PC-9 (cell line): Measurements from ENCODE around the gene CCDC86. TPM values are rescaled to one million over a fixed set of nuclear protein-coding genes. Genes with fewer than 3 reads are reported as not detected.

Experiments used
- BruUV-seq: library from RNA; stranded (reverse); fragments of 400-500 nt; replicated peaks from 2 replicates; lab custom pipeline; 2021; lab: Mats Ljungman, UMichigan
- CTCF ChIA-PET: fragments of 300-600 bp; sonication (Branson Sonifier 250); formaldehyde crosslinking; loops from one replicate; lab custom pipeline; 2022; ENCODE audit warnings: antibody characterized with exemption; lab: Charles Lee
- POLR2A ChIA-PET: fragments of 300-600 bp; sonication (Branson Sonifier 250); formaldehyde crosslinking; loops from one replicate; lab custom pipeline; 2022; ENCODE audit warnings: antibody characterized with exemption; ENCODE audit not compliant: unreplicated experiment; lab: Charles Lee
- DNase-seq, 2 experiments: peaks; one replicate each; pipeline versions ENCODE4 v3.0.0 to v3.0.0-alpha.2; 2015 to 2022; ENCODE audit warnings: mixed read lengths in 1 of 2
- H2AFZ ChIP-seq: fragments of 200-600 bp; sonication (generic); 2 replicates; pipeline ENCODE4 v1.8.1; 2017; ENCODE audit warnings: antibody characterized with exemption
- H3F3A ChIP-seq: fragments of 200-600 bp; sonication (generic); 2 replicates; pipeline ENCODE4 v1.8.1; 2017; ENCODE audit warnings: antibody characterized with exemption, mild to moderate bottlenecking, low read depth; ENCODE audit not compliant: insufficient read depth
- H3K27ac ChIP-seq: fragments of 200-600 bp; sonication (generic); 2 replicates; pipeline ENCODE4 v1.6.1; 2016; ENCODE audit warnings: mixed run types
- H3K27me3 ChIP-seq: fragments of 200-600 bp; sonication (generic); 2 replicates; pipeline ENCODE4 v1.6.1; 2016; ENCODE audit warnings: low read depth, mixed run types; ENCODE audit not compliant: insufficient read depth
- H3K36me3 ChIP-seq: fragments of 200-600 bp; sonication (generic); 2 replicates; pipeline ENCODE4 v1.6.1; 2016; ENCODE audit warnings: low read depth, mixed run types
- H3K4me1 ChIP-seq: fragments of 200-600 bp; sonication (generic); replicated peaks from 2 replicates; pipeline ENCODE4 v1.6.1; 2016; ENCODE audit warnings: mixed run types; ENCODE audit not compliant: insufficient read depth
- H3K4me2 ChIP-seq: fragments of 200-600 bp; sonication (generic); 2 replicates; pipeline ENCODE4 v1.6.1; 2017; ENCODE audit warnings: mixed run types
- H3K4me3 ChIP-seq: fragments of 200-600 bp; sonication (generic); 2 replicates; pipeline ENCODE4 v1.6.1; 2016; ENCODE audit warnings: mixed run types
- H3K79me2 ChIP-seq: fragments of 200-600 bp; sonication (generic); 2 replicates; pipeline ENCODE4 v1.6.1; 2017; ENCODE audit warnings: low read depth, mixed run types
- H3K9me2 ChIP-seq: fragments of 200-600 bp; sonication (generic); 2 replicates; pipeline ENCODE4 v1.8.1; 2017; ENCODE audit warnings: mild to moderate bottlenecking; ENCODE audit not compliant: insufficient read depth
- H3K9me3 ChIP-seq: fragments of 200-600 bp; sonication (generic); 2 replicates; pipeline ENCODE4 v1.8.1; 2016; ENCODE audit warnings: low read depth; ENCODE audit not compliant: insufficient read depth
- H4K20me1 ChIP-seq: fragments of 200-600 bp; sonication (generic); 2 replicates; pipeline ENCODE4 v1.8.1; 2017; ENCODE audit not compliant: insufficient read depth
- EZH2 ChIP-seq: fragments of 200-600 bp; sonication (generic); IDR thresholded peaks from 2 replicates; pipeline ENCODE4 v1.8.0; 2017; ENCODE audit warnings: antibody characterized with exemption, low read depth
- intact Hi-C: fragments of 100-400 bp; cut with micrococcal nuclease; formaldehyde crosslinking; loops from one replicate; pipeline ENCODE4 v1.10.0; 2022; ENCODE audit not compliant: unreplicated experiment
- total RNA-seq: library from RNA; stranded (reverse); gene quantifications from 2 replicates; pipeline ENCODE4 v1.2.3, GENCODE V29; 2021
- TF ChIP-seq, protein P1 (sequence below): fragments of 200-600 bp; sonication (generic); conservative IDR thresholded peaks from 2 replicates; pipeline ENCODE4 v1.6.1; 2017; ENCODE audit warnings: mixed run types, antibody characterized with exemption, mild to moderate bottlenecking, moderate library complexity

Gene CCDC86
- total RNA-seq, 1 experiment from 2014 or later, result 35.6 TPM

DNA sequence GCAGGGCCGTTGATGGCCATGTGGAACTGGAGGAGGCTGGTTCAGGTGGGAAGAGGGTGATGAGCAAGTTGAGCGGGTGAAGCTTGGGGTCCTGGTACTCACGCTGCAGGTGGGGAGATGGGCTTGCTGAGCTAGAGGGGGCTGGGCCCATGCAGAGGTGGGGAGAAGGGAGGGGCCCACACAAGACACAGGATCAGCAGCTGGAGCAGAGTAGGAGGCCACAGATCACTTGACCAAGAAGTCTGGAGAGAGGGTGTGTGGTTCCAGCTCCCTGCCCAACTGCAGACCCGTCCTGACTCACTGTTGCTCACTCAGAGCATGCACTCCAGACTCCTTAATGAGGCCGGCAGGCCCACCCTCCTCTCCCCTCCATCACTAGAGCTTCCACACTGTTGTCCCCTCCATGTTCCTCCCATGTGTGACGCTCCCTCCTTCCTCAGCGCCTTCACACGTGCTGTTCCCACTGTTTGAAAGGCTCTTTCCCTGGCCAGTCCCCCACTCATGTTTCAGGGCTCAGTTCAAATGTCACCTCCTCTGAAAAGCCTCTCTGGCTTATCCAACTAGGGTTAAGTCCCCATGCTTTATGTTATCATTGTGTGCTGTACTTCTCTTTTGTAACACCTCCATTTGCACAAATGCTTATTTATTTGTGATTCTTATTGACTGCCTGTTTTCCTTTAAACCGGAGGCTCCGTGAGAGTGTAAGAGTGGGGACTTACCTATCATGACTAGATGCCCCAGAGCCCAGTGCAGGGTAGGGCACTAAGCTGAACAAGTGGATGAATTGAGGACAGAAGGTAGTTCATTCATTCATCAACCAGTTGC is 2.3 kb downstream of the CCDC86 start:
- H3K79me2 ChIP-seq, result peaks cover 37% of the 10 kb centered on the region
- peaks cover 18% of the 10 kb centered on the region for H3K4me1 ChIP-seq
- TF ChIP-seq, protein P1, sequence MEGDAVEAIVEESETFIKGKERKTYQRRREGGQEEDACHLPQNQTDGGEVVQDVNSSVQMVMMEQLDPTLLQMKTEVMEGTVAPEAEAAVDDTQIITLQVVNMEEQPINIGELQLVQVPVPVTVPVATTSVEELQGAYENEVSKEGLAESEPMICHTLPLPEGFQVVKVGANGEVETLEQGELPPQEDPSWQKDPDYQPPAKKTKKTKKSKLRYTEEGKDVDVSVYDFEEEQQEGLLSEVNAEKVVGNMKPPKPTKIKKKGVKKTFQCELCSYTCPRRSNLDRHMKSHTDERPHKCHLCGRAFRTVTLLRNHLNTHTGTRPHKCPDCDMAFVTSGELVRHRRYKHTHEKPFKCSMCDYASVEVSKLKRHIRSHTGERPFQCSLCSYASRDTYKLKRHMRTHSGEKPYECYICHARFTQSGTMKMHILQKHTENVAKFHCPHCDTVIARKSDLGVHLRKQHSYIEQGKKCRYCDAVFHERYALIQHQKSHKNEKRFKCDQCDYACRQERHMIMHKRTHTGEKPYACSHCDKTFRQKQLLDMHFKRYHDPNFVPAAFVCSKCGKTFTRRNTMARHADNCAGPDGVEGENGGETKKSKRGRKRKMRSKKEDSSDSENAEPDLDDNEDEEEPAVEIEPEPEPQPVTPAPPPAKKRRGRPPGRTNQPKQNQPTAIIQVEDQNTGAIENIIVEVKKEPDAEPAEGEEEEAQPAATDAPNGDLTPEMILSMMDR, result no peak
- TF ChIP-seq EZH2, result no peak
- H3K36me3 ChIP-seq, result peaks cover 14% of the 10 kb centered on the region
- H4K20me1 ChIP-seq, result peaks cover 15% of the 10 kb centered on the region
- no peak overlapping the region for H3K27ac ChIP-seq
- peak overlapping the region; percentile 91; the same call in 1 of the 2 replicates for H3K4me3 ChIP-seq
- BruUV-seq, result no TSS peak
- peak overlapping the region; percentile 98 for H3K4me2 ChIP-seq
- no peaks in the 10 kb centered on the region; the same call in 1 of the 2 replicates for H3F3A ChIP-seq
- H3K27me3 ChIP-seq, result no peaks in the 10 kb centered on the region
- intact Hi-C loops, result no loop called here
- no peaks in the 10 kb centered on the region for H3K9me3 ChIP-seq
- ChIA-PET CTCF (interaction anchor here (0.5 kb wide), 1 partner anchor 492 kb away, joined by 3 read pairs; no protein-coding TSS in a partner anchor), POLR2A (interaction anchor here (0.6 kb wide), 1 partner anchor 558 kb away, joined by 5 read pairs; no protein-coding TSS in a partner anchor)
- no peak for DNase-seq
- no peaks in the 10 kb centered on the region for H3K9me2 ChIP-seq
- no peak overlapping the region for H2AFZ ChIP-seq

DNA sequence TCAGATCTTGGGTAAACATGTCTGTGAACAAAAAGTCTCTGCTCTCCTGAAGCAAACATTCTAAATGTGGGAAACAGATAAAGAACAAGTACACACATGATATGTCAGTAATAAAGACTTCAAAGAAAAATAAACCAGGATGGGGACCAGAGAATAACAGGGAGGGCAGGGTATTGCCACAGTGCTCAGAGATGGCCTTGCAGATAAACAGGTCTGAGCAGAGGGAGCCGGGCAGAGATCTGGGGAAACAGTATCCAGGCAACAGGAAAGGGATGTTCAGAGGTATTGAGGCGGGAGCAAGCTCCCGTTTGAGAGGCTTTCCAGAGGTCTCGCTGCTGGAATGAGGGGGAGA is 2.9 kb downstream of the CCDC86 start:
- no peak for DNase-seq
- ChIA-PET CTCF (interaction anchor here (0.5 kb wide), 1 partner anchor 491 kb away, joined by 3 read pairs; no protein-coding TSS in a partner anchor), POLR2A (no interaction called here)
- H3K9me3 ChIP-seq, result no peaks in the 10 kb centered on the region
- peaks cover 15% of the 10 kb centered on the region for H4K20me1 ChIP-seq
- peaks cover 37% of the 10 kb centered on the region for H3K79me2 ChIP-seq
- H3K27me3 ChIP-seq, result no peaks in the 10 kb centered on the region
- TF ChIP-seq, protein P1, result no peak
- no peak for TF ChIP-seq EZH2
- peaks cover 18% of the 10 kb centered on the region for H3K4me1 ChIP-seq
- peaks cover 20% of the 10 kb centered on the region for H3K36me3 ChIP-seq
- no peak overlapping the region for H3K27ac ChIP-seq
- H2AFZ ChIP-seq, result no peak overlapping the region
- H3K4me2 ChIP-seq, result peak overlapping the region; percentile 98
- no TSS peak for BruUV-seq
- no peaks in the 10 kb centered on the region for H3K9me2 ChIP-seq
- intact Hi-C loops, result no loop called here
- H3K4me3 ChIP-seq, result peak overlapping the region; percentile 91; the same call in 1 of the 2 replicates
- no peaks in the 10 kb centered on the region; the same call in 1 of the 2 replicates for H3F3A ChIP-seq

DNA sequence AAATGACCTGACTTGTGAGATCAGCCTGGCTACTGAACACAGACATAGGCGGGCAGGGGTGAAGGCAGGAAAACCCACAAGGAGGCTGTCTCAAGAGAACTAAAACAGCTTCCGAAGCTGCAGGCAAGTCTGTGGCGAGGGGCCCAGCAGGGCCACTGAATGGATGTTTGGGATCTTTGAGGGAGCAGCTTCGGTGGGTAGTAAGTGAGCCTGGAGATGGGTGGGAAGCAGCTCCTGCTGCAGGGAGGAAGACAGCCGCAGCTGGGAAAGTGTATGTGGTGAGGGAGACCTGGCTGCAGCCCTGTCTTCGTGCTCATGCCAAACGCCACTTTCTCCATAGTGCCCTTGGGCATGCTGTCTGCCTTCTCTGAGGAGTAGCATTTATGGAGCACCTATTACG is 3.4 kb downstream of the CCDC86 start:
- no TSS peak for BruUV-seq
- ChIA-PET POLR2A (no interaction called here), CTCF (no interaction called here)
- no peak for TF ChIP-seq EZH2
- TF ChIP-seq, protein P1, result no peak
- H3K36me3 ChIP-seq, result peaks cover 20% of the 10 kb centered on the region
- peaks cover 15% of the 10 kb centered on the region for H4K20me1 ChIP-seq
- H3K27me3 ChIP-seq, result no peaks in the 10 kb centered on the region
- peaks cover 18% of the 10 kb centered on the region for H3K4me1 ChIP-seq
- H3F3A ChIP-seq, result no peaks in the 10 kb centered on the region; the same call in 1 of the 2 replicates
- H3K4me2 ChIP-seq, result no peak overlapping the region; the same call in none of the 2 replicates
- H3K27ac ChIP-seq, result no peak overlapping the region
- H3K9me2 ChIP-seq, result no peaks in the 10 kb centered on the region
- no peak overlapping the region for H3K4me3 ChIP-seq
- H3K79me2 ChIP-seq, result peaks cover 37% of the 10 kb centered on the region
- intact Hi-C loops, result no loop called here
- no peak overlapping the region for H2AFZ ChIP-seq
- H3K9me3 ChIP-seq, result no peaks in the 10 kb centered on the region
- DNase-seq, result no peak
